Measurements from ENCODE around the gene CDK18. TPM values are rescaled to one million over a fixed set of nuclear protein-coding genes. Genes with fewer than 3 reads are reported as not detected.

The CDK18 gene
- polyA plus RNA-seq, 1 donor (not counting 4 experiments of a cell fraction or from before 2014, with no cell fraction given), result 10.9 TPM

GRCh38 chr1:205492774-205493173 is 11.7 kb upstream of the CDK18 start:
- H3K79me2 ChIP-seq (ENCODE audit: control insufficient read depth, insufficient read depth, low read length), result no peaks in the 10 kb centered on the region
- DNase-seq (ENCODE audit: low read depth, low spot score), result no peak
- no peak for FAIRE-seq
- no peaks in the 10 kb centered on the region for H3K9me3 ChIP-seq (ENCODE audit: control insufficient read depth, low read depth, low read length)
- H3K4me1 ChIP-seq (ENCODE audit: control insufficient read depth, extremely low read depth, insufficient read depth, low read length), result peaks cover 18% of the 10 kb centered on the region
- peak overlapping the region; percentile 30 for H2AFZ ChIP-seq (ENCODE audit: control insufficient read depth, low read length)
- H3K4me3 ChIP-seq (ENCODE audit: control insufficient read depth in 2 of 3, extremely low read depth in 1 of 3, insufficient read depth in 2 of 3, low read depth in 1 of 3, low read length in 3 of 3), result peak overlapping the region in 2 of 3 experiments; percentile 25 to 41
- peak overlapping the region; percentile 22 for H3K9ac ChIP-seq (ENCODE audit: control insufficient read depth, extremely low read depth, insufficient read depth, low read length)
- TF ChIP-seq CTCF (optimal IDR thresholded peaks at IDR 0.05 in 1 of 3, IDR thresholded peaks at IDR 0.05 in 1 of 3, conservative IDR thresholded peaks at IDR 0.05 in 1 of 3; ENCODE audit: extremely low read depth in 1 of 3, insufficient read depth in 2 of 3, low read length in 3 of 3), result no peak
- no peak for TF ChIP-seq EZH2 (IDR thresholded peaks at IDR 0.05; ENCODE audit: low read length)
- H3K9me1 ChIP-seq (ENCODE audit: control insufficient read depth, extremely low read depth, insufficient read depth, low read length), result peaks cover 3% of the 10 kb centered on the region
- peaks cover 3% of the 10 kb centered on the region for H4K20me1 ChIP-seq (ENCODE audit: control insufficient read depth, extremely low read depth, insufficient read depth, low read length)
- no peaks in the 10 kb centered on the region for H3K36me3 ChIP-seq (ENCODE audit: control insufficient read depth in 2 of 2, extremely low read depth in 1 of 2, insufficient read depth in 2 of 2, low read length in 2 of 2)
- peak overlapping the region; percentile 20 for H3K27ac ChIP-seq (ENCODE audit: control insufficient read depth, insufficient read depth, low read length)
- peak overlapping the region; percentile 81 for H3K4me2 ChIP-seq (ENCODE audit: control insufficient read depth, extremely low read depth, insufficient read depth, low read depth, low read length)
- peaks cover 7% of the 10 kb centered on the region for H3K27me3 ChIP-seq (ENCODE audit: control insufficient read depth, extremely low read depth, insufficient read depth, low read length)
- dilution Hi-C loops (cut with MboI; ENCODE audit: extremely low pct_ligation_motif_present, low sequenced_read_pairs), result no loop called here

GRCh38 chr1:205493241-205494085 is 11.0 kb upstream of the CDK18 start:
- FAIRE-seq, result peak; percentile 66
- Histone ChIP-seq H2AFZ (ENCODE audit: control insufficient read depth, low read length) (peak overlapping the region; percentile 30), H3K9me3 (ENCODE audit: control insufficient read depth, low read depth, low read length) (no peaks in the 10 kb centered on the region), H3K79me2 (ENCODE audit: control insufficient read depth, insufficient read depth, low read length) (no peaks in the 10 kb centered on the region), H3K27me3 (ENCODE audit: control insufficient read depth, extremely low read depth, insufficient read depth, low read length) (peaks cover 7% of the 10 kb centered on the region), H3K9ac (ENCODE audit: control insufficient read depth, extremely low read depth, insufficient read depth, low read length) (peak overlapping the region; percentile 22), H3K4me2 (ENCODE audit: control insufficient read depth, extremely low read depth, insufficient read depth, low read depth, low read length) (peak overlapping the region; percentile 81), H4K20me1 (ENCODE audit: control insufficient read depth, extremely low read depth, insufficient read depth, low read length) (peaks cover 3% of the 10 kb centered on the region), H3K36me3 (ENCODE audit: control insufficient read depth in 2 of 2, extremely low read depth in 1 of 2, insufficient read depth in 2 of 2, low read length in 2 of 2) (no peaks in the 10 kb centered on the region), H3K9me1 (ENCODE audit: control insufficient read depth, extremely low read depth, insufficient read depth, low read length) (peaks cover 3% of the 10 kb centered on the region), H3K27ac (ENCODE audit: control insufficient read depth, insufficient read depth, low read length) (peak overlapping the region; percentile 20), H3K4me3 (ENCODE audit: control insufficient read depth in 2 of 3, extremely low read depth in 1 of 3, insufficient read depth in 2 of 3, low read depth in 1 of 3, low read length in 3 of 3) (peak overlapping the region in 2 of 3 experiments; percentile 25 to 41), H3K4me1 (ENCODE audit: control insufficient read depth, extremely low read depth, insufficient read depth, low read length) (peaks cover 18% of the 10 kb centered on the region)
- dilution Hi-C loops (cut with MboI; ENCODE audit: extremely low pct_ligation_motif_present, low sequenced_read_pairs), result no loop called here
- no peak for TF ChIP-seq EZH2 (IDR thresholded peaks at IDR 0.05; ENCODE audit: low read length)
- no peak for TF ChIP-seq CTCF (optimal IDR thresholded peaks at IDR 0.05 in 1 of 3, IDR thresholded peaks at IDR 0.05 in 1 of 3, conservative IDR thresholded peaks at IDR 0.05 in 1 of 3; ENCODE audit: extremely low read depth in 1 of 3, insufficient read depth in 2 of 3, low read length in 3 of 3)
- DNase-seq (ENCODE audit: low read depth, low spot score), result no peak

Measured in keratinocyte (primary cell).